Heart right ventricle (tissue), 16 donors: Measurements from ENCODE around the gene ARMC9. TPM values are rescaled to one million over a fixed set of nuclear protein-coding genes. Genes with fewer than 3 reads are reported as not detected.

ENCODE experiments used
- ATAC-seq, 8 donors: fragments of 200-7000 bp; cut with Tn5 transposase; one replicate each; pipeline ENCODE4 v1.9.1; 2020; ENCODE audit warnings: mild to moderate bottlenecking in 8 of 8, moderate library complexity in 8 of 8, moderate number of reproducible peaks in 1 of 8
- DNase-seq, 2 donors: peaks; one replicate each; pipeline ENCODE4 v3.0.0-alpha.2; 2020
- H3K27ac ChIP-seq, 10 donors: fragments of 200-600 bp; sonication (generic) in 2 of 10; one replicate each; pipeline versions ENCODE4 v1.5.0 to v1.8.0; 2020 to 2022; ENCODE audit warnings: mild to moderate bottlenecking in 3 of 10
- H3K27me3 ChIP-seq, 7 donors: fragments of 200-600 bp; one replicate each; pipeline ENCODE4 v1.8.0; 2021 to 2022; ENCODE audit warnings: mild to moderate bottlenecking in 2 of 7
- H3K36me3 ChIP-seq, 9 donors: fragments of 200-600 bp; sonication (generic) in 1 of 9; one replicate each; pipeline versions ENCODE4 v1.5.0 to v1.8.0; 2020 to 2022; ENCODE audit warnings: mild to moderate bottlenecking in 2 of 9
- H3K4me1 ChIP-seq, 9 donors: fragments of 200-600 bp; sonication (generic) in 1 of 9; one replicate each; pipeline versions ENCODE4 v1.5.0 to v1.8.0; 2020 to 2022; ENCODE audit warnings: mild to moderate bottlenecking in 4 of 9
- H3K4me3 ChIP-seq, 10 donors: fragments of 200-600 bp; sonication (generic) in 2 of 10; one replicate each; pipeline versions ENCODE4 v1.5.0 to v1.8.0; 2020 to 2022; ENCODE audit warnings: mild to moderate bottlenecking in 7 of 10, moderate library complexity in 2 of 10
- H3K9me3 ChIP-seq, 11 donors: fragments of 200-600 bp in 10 of 11; sonication (generic) in 2 of 11; one replicate each; pipeline versions ENCODE4 v1.5.0 to v1.8.0; 2013 to 2022; ENCODE audit warnings: mild to moderate bottlenecking in 2 of 11, control low read depth in 1 of 11, moderate library complexity in 1 of 11
- CTCF ChIP-seq, 9 donors: fragments of 200-600 bp; sonication (generic) in 2 of 9; IDR thresholded peaks; one replicate each; pipeline versions ENCODE4 v1.5.0 to v1.8.0; 2021 to 2022; ENCODE audit warnings: antibody characterized with exemption in 9 of 9, mild to moderate bottlenecking in 5 of 9, moderate library complexity in 1 of 9
- WGBS, 2 donors: extraction: QIAGEN DNeasy Blood & Tissue Kit; methylation state at CpG; one replicate each; pipeline ENCODE4 v1.1.7; 2013; ENCODE audit warnings: inconsistent platforms in 1 of 2; 5-methylcytosine and 5-hydroxymethylcytosine counted together
- intact Hi-C, 10 donors: fragments of 100-400 bp; cut with DNase I; formaldehyde crosslinking; loops; one replicate each; pipeline versions ENCODE4 v1.11.1 to v1.14.2; 2022
- polyA plus RNA-seq, 2 donors: library from polyadenylated mRNA; stranded (reverse); fragments of 200-250 nt; gene quantifications; one replicate each; pipeline ENCODE4 v1.2.3, GENCODE V29; 2013
- total RNA-seq, 10 donors: library from RNA; stranded (reverse); fragmentation: NEBNext Ultra II Directional in 3 of 10; extraction: Animal tissue kit (Norgen Biotek cat#: 25700) in 3 of 10; gene quantifications; one replicate each; pipeline versions ENCODE4 v1.2.1 to v1.2.4, GENCODE V29; 2021 to 2023
- donor health status: Arrhythmogenic right ventricular cardiomyopathy.
- donor health status: ischemic (EF 13 %, LVEDD 7.1; RV severe dilation, severe dysfunction).
- donor health status: healthy with polysubstance abuse.
- donor health status: DM: no; HTN: yes; CAD: no.
- donor health status: DM: no; HTN: no; CAD: no.
- donor health status: ischemic (EF 25% LVEDD 6.9; RV normal size, moderate dysfunction).
- donor health status: ischemic (EF 25% LVEDD 5.7; RV mildly dilated, moderate dysfunction).
- donor health status: healthy.
- donor health status: DM: yes; HTN: yes; CAD: no.
- donor health status: Ischemic cardiomyopathy.
- donor health status: ischemic (EF 35%, LVEDD 5.7; RV mildly dilated, moderate dysfunction).
- donor health status: nonischemic (EF 11% LVEDD 7.7; RV severe dilation, severe dysfunction).
- donor health status: DM: yes; HTN: yes; CAD: no.
- donor health status: PGD.
- donor health status: ischemic (EF 29% LVEDD 5.4; RV normal size, mild dysfunction).
- donor health status: nonischemic (EF 23%, LVEDD 6.1; RV moderate dilation, normal function).

Gene ARMC9
- total and polyA plus RNA-seq, 12 donors = 1.6 to 6.8 (median 2.3) TPM

GRCh38 chr2:231341100-231341499, 142.7 kb downstream of the ARMC9 start:
- Histone ChIP-seq H3K36me3 (no peaks in the 10 kb centered on the region), H3K9me3 (no peaks in the 10 kb centered on the region), H3K4me1 (peaks cover 0 to 14% (median 0%) of the 10 kb centered on the region in 9 donors), H3K27ac (peak overlapping the region in 1 of 10 donors; percentile 83), H3K4me3 (no peak overlapping the region), H3K27me3 (no peaks in the 10 kb centered on the region)
- no peak for DNase-seq
- 69 to 83% methylated on average over 2 of the region's 2 CpGs for WGBS, 2 donors
- no peak for TF ChIP-seq CTCF (IDR thresholded peaks at IDR 0.05)
- intact Hi-C loops = no loop called here
- no peak for ATAC-seq

- Histone ChIP-seq H3K4me1 (peaks cover 0 to 14% (median 0%) of the 10 kb centered on the region in 9 donors), H3K27me3 (no peaks in the 10 kb centered on the region), H3K9me3 (no peaks in the 10 kb centered on the region), H3K36me3 (no peaks in the 10 kb centered on the region), H3K4me3 (no peak overlapping the region), H3K27ac (peak overlapping the region in 4 of 10 donors; percentile 19 to 83 (median 24))
- no peak for TF ChIP-seq CTCF (IDR thresholded peaks at IDR 0.05)
- ATAC-seq = peak; percentile 33 to 81 (median 60)
- no peak for DNase-seq
- intact Hi-C loops = no loop called here
- WGBS, 2 donors = 84 to 87% methylated on average over 14 of the region's 14 CpGs
Measured at GRCh38 chr2:231342061-231342711, 143.8 kb downstream of the ARMC9 start.

- Histone ChIP-seq H3K9me3 (no peaks in the 10 kb centered on the region), H3K36me3 (no peaks in the 10 kb centered on the region), H3K4me1 (peaks cover 0 to 22% (median 0%) of the 10 kb centered on the region in 9 donors), H3K27ac (peak overlapping the region in 2 of 10 donors; percentile 19 to 83), H3K27me3 (no peaks in the 10 kb centered on the region), H3K4me3 (no peak overlapping the region)
- WGBS, 2 donors = 87% methylated on average over 4 of the region's 4 CpGs
- DNase-seq = no peak
- ATAC-seq = no peak
- no peak for TF ChIP-seq CTCF (IDR thresholded peaks at IDR 0.05)
- intact Hi-C loops = no loop called here
Measured at GRCh38 chr2:231343006-231343710, 144.7 kb downstream of the ARMC9 start.

GRCh38 chr2:231343988-231344387, 145.6 kb downstream of the ARMC9 start:
- DNase-seq (no peak), ATAC-seq (no peak)
- Histone ChIP-seq H3K4me3 (no peak overlapping the region), H3K36me3 (no peaks in the 10 kb centered on the region), H3K4me1 (peaks cover 0 to 30% (median 0%) of the 10 kb centered on the region in 9 donors), H3K27ac (no peak overlapping the region), H3K27me3 (no peaks in the 10 kb centered on the region), H3K9me3 (no peaks in the 10 kb centered on the region)
- intact Hi-C loops = no loop called here
- 86 to 93% methylated on average over 3 of the region's 3 CpGs for WGBS, 2 donors
- no peak for TF ChIP-seq CTCF (IDR thresholded peaks at IDR 0.05)
